HG03097 (cell line): ENCODE results near the gene UBE2N.

Experiments used
- ATAC-seq: cut with Tn5 transposase; IDR thresholded peaks from one replicate; pipeline ENCODE4 v1.9.1; 2021; ENCODE audit not compliant: unreplicated experiment, low FRiP score

Gene UBE2N

DNA sequence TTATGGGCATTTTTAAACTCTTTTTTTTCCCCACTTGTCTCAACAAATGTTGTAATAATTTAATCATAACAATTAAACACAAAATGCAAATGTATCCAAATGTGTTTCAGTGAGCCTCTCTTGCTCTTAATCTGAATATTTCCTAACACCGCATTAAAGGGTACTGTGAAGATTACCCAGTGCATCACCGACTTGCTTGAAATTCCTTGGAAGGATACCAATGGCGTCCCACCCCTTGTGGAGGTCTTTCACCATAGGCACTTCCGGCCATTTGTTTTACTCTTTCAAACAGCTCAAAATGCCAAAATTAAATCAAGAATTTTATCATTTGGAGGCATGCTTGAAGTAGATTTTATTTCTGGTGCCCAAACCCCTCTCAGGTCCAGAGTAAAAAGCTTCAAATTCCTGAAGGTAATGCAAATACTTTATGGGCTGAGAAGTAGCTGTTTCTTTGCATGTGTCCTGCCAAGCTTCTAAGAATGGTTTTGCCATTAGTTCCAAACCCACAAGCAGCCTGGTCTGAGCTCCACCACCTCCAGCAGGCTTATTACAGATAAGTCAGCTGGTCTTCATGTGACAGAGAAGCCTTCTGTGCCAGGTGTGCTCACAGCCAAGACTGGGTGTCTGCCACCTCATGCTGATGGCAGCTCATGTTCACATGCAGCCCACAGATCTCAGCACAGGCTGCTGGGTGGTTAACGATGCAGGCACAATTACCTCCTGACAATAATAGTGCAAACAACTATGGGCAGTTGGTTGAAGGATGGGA is 80.4 kb downstream of the UBE2N start:
- ATAC-seq, result no peak

DNA sequence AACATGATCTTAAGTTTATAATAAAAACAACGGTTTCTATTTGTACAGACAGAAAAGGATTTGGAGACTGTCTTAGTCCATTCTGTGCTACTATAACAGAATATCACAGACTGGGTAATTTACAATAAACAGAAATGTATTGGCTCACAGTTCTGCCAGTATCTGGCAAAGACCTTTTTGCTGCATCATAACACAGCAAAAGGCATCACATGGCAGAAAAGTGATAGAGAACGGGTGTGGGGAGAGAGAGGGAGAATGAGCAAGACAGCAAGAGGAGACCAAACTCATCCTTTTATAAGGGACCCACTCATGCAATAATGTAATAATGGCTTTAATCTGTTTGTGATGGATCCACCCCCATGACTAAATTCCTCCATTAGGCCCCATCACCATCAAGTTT is 81.1 kb downstream of the UBE2N start:
- no peak for ATAC-seq

DNA sequence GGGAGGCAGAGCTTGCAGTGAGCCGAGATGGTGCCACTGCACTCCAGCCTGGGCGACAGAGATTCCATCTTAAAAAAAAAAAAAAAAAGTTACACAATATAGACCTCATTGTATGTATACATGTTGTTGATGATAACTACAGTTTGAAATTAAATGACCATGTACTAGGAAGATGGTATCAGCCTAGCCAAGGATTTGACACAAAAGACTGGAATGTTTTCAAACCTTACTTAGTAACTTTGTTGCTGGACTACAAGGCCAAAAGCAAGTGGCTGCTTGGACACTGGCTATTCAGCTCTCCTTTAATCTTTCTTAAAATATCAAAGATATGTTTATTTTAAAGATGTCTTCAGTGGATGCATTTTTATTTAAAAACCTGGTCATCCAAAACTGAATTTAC is 82.9 kb downstream of the UBE2N start:
- no peak for ATAC-seq

GRCh38 chr12:93358058-93358457 is 83.7 kb downstream of the UBE2N start:
- no peak for ATAC-seq

GRCh38 chr12:93356214-93356613 is 85.5 kb downstream of the UBE2N start:
- ATAC-seq, result no peak
